GM18520 (cell line): ENCODE results near the gene RNF168.
"Not testable (repeated sequence)": the region's sequence is repeated elsewhere in the genome, so short reads cannot be mapped to it uniquely, and the experiment has no call there.

Experiments used
- ATAC-seq: cut with Tn5 transposase; IDR thresholded peaks from one replicate; pipeline ENCODE4 v1.9.1; 2021; ENCODE audit not compliant: unreplicated experiment

Gene RNF168

GRCh38 chr3:196472286-196472685 lies 31.3 kb downstream of the RNF168 start:
- no peak for ATAC-seq

GRCh38 chr3:196471551-196471950 lies 32.0 kb downstream of the RNF168 start:
- ATAC-seq = no peak

- ATAC-seq = not testable (repeated sequence)
These were observed 33.4 kb downstream of the RNF168 start for GRCh38 chr3:196470182-196470581.

GRCh38 chr3:196463804-196464203 lies 39.8 kb downstream of the RNF168 start:
- ATAC-seq = no peak

GRCh38 chr3:196463478-196463756 lies 40.2 kb downstream of the RNF168 start:
- no peak for ATAC-seq

- ATAC-seq = not testable (repeated sequence)
These were observed 40.7 kb downstream of the RNF168 start for GRCh38 chr3:196462680-196463477.

GRCh38 chr3:196458063-196458462 lies 45.5 kb downstream of the RNF168 start:
- ATAC-seq = no peak

GRCh38 chr3:196457470-196457869 lies 46.1 kb downstream of the RNF168 start:
- ATAC-seq = not testable (repeated sequence)

- ATAC-seq = no peak
These were observed 48.6 kb downstream of the RNF168 start for GRCh38 chr3:196454935-196455334.

GRCh38 chr3:196445391-196445790 lies 58.2 kb downstream of the RNF168 start:
- ATAC-seq = not testable (repeated sequence)

GRCh38 chr3:196444500-196444894 lies 59.1 kb downstream of the RNF168 start:
- no peak for ATAC-seq

GRCh38 chr3:196440696-196441095 lies 62.9 kb downstream of the RNF168 start:
- ATAC-seq = peak; percentile 22

- ATAC-seq = peak; percentile 38
These were observed 63.5 kb downstream of the RNF168 start for GRCh38 chr3:196440041-196440537.

GRCh38 chr3:196432137-196432879 lies 71.3 kb downstream of the RNF168 start, which contains the start of gene UBXN7:
UBXN7 (minus strand) TSS chr3:196432427; CDS start chr3:196432399, 28 bp downstream.
- ATAC-seq = peak; percentile 79

- ATAC-seq = peak; percentile 6
These were observed 72.1 kb downstream of the RNF168 start for GRCh38 chr3:196431181-196432136.

GRCh38 chr3:196428041-196428440 lies 75.5 kb downstream of the RNF168 start:
- ATAC-seq = no peak

GRCh38 chr3:196424421-196424820 lies 79.1 kb downstream of the RNF168 start:
- ATAC-seq = not testable (repeated sequence)

- ATAC-seq = no peak
These were observed 80.4 kb downstream of the RNF168 start for GRCh38 chr3:196423044-196423781.

- not testable (repeated sequence) for ATAC-seq
These were observed 81.9 kb downstream of the RNF168 start for GRCh38 chr3:196421668-196422067.

GRCh38 chr3:196419386-196419785 lies 84.2 kb downstream of the RNF168 start:
- ATAC-seq = no peak
